H1 (cell line): ENCODE measurements around the gene RNF220. TPM values are rescaled to one million over a fixed set of nuclear protein-coding genes. Genes with fewer than 3 reads are reported as not detected.

Source experiments
- CTCF ChIA-PET: fragments of 300-600 bp; sonication (Branson Sonifier 250); formaldehyde crosslinking; loops from one replicate; lab custom pipeline; 2021; ENCODE audit not compliant: partially characterized antibody; lab: Charles Lee
- POLR2A ChIA-PET: fragments of 300-600 bp; sonication (Branson Sonifier 250); formaldehyde crosslinking; loops from one replicate; lab custom pipeline; 2021; ENCODE audit warnings: inconsistent platforms; ENCODE audit not compliant: partially characterized antibody; lab: Charles Lee
- DNase-seq, 2 experiments: peaks; one replicate each; pipeline versions ENCODE4 v3.0.0 to v3.0.0-alpha.2; 2010 to 2022; ENCODE audit warnings: low spot score in 2 of 2, low read depth in 1 of 2, mixed read lengths in 1 of 2
- FAIRE-seq: peaks from 2 replicates; lab custom pipeline; 2011; peaks lifted over from hg19 to GRCh38; lab: Jason Lieb, UNC
- H2AFZ ChIP-seq: 2 replicates; pipeline ENCODE4 v1.8.1; 2012; ENCODE audit warnings: low read length, inconsistent platforms
- H2AK5ac ChIP-seq: 2 replicates; pipeline ENCODE4 v1.6.1; 2013; ENCODE audit warnings: low read depth, low read length
- H2BK120ac ChIP-seq: replicated peaks from 2 replicates; pipeline ENCODE3; 2013; ENCODE audit warnings: low read depth, low read length, inconsistent platforms
- H2BK12ac ChIP-seq: 2 replicates; pipeline ENCODE4 v1.6.1; 2013; ENCODE audit warnings: low read depth, low read length
- H2BK15ac ChIP-seq: 2 replicates; pipeline ENCODE4 v1.6.1; 2013; ENCODE audit warnings: low read length
- H2BK20ac ChIP-seq: 2 replicates; pipeline ENCODE4 v1.6.1; 2013; ENCODE audit warnings: low read length
- H2BK5ac ChIP-seq: 2 replicates; pipeline ENCODE4 v1.6.1; 2013; ENCODE audit warnings: low read depth, low read length
- H3K14ac ChIP-seq: 2 replicates; pipeline ENCODE4 v1.6.1; 2013; ENCODE audit warnings: inconsistent platforms; ENCODE audit not compliant: insufficient read length
- H3K18ac ChIP-seq: 2 replicates; pipeline ENCODE4 v1.6.1; 2013; ENCODE audit warnings: low read length; ENCODE audit errors: extremely low read depth
- H3K23ac ChIP-seq: 2 replicates; pipeline ENCODE4 v1.6.1; 2013; ENCODE audit warnings: inconsistent platforms; ENCODE audit not compliant: insufficient read length
- H3K23me2 ChIP-seq: 2 replicates; pipeline ENCODE4 v1.6.1; 2013; ENCODE audit warnings: low read depth, low read length
- H3K27ac ChIP-seq: 2 replicates; pipeline ENCODE4 v1.6.1; 2011; ENCODE audit warnings: low read depth, low read length, inconsistent platforms
- H3K27me3 ChIP-seq, 4 experiments: replicated peaks in 1 of 4; 1 replicate in 1 of 4; 2 replicates in 3 of 4; pipeline versions ENCODE4 v1.6.1 to v1.8.1; 2011 to 2013; ENCODE audit warnings: low read length in 3 of 4, mild to moderate bottlenecking in 3 of 4, inconsistent platforms in 2 of 4, mixed read lengths in 2 of 4, moderate library complexity in 1 of 4; ENCODE audit not compliant: control insufficient read depth in 3 of 4, insufficient read depth in 3 of 4; ENCODE audit errors: extremely low read depth in 1 of 4
- H3K36me3 ChIP-seq, 4 experiments: 2 replicates each; pipeline versions ENCODE4 v1.6.1 to v1.8.1; 2011 to 2013; ENCODE audit warnings: mild to moderate bottlenecking in 4 of 4, low read length in 3 of 4, moderate library complexity in 2 of 4, control low read depth in 1 of 4, inconsistent platforms in 1 of 4; ENCODE audit not compliant: insufficient read depth in 4 of 4, control insufficient read depth in 2 of 4
- H3K4ac ChIP-seq: replicated peaks from 2 replicates; pipeline ENCODE3; 2013; ENCODE audit warnings: low read length, low read depth, mixed read lengths, inconsistent platforms; ENCODE audit not compliant: insufficient read length
- H3K4me1 ChIP-seq, 4 experiments: replicated peaks in 1 of 4; 1 replicate in 1 of 4; 2 replicates in 3 of 4; pipeline versions ENCODE4 v1.6.1 to v1.8.1; 2011 to 2013; ENCODE audit warnings: low read length in 3 of 4, inconsistent platforms in 2 of 4, mixed read lengths in 1 of 4; ENCODE audit not compliant: insufficient read depth in 4 of 4, control insufficient read depth in 3 of 4
- H3K4me2 ChIP-seq, 2 experiments: 2 replicates each; pipeline versions ENCODE4 v1.6.1 to v1.8.1; 2011 to 2013; ENCODE audit warnings: low read depth in 2 of 2, low read length in 2 of 2, control low read depth in 1 of 2, inconsistent platforms in 1 of 2, mild to moderate bottlenecking in 1 of 2; ENCODE audit not compliant: insufficient read depth in 1 of 2
- H3K4me3 ChIP-seq, 4 experiments: fragments of 200-600, 300-600 bp in 1 of 4; sonication (generic), shearing (Covaris generic), sonication (Bioruptor Twin) in 1 of 4; 2 replicates each; pipeline versions ENCODE4 v1.5.1 to v1.8.1; 2011 to 2016; ENCODE audit warnings: low read length in 4 of 4, low read depth in 3 of 4, control low read depth in 2 of 4, inconsistent platforms in 2 of 4, mild to moderate bottlenecking in 2 of 4, mixed read lengths in 1 of 4, moderate library complexity in 1 of 4; ENCODE audit not compliant: insufficient read depth in 2 of 4; ENCODE audit errors: extremely low read depth in 1 of 4
- H3K56ac ChIP-seq: replicated peaks from 2 replicates; pipeline ENCODE3; 2013; ENCODE audit warnings: low read depth, mild to moderate bottlenecking, mixed read lengths, low read length, inconsistent platforms; ENCODE audit not compliant: insufficient read length
- H3K79me1 ChIP-seq: 2 replicates; pipeline ENCODE4 v1.6.1; 2013; ENCODE audit warnings: low read depth, low read length, control low read depth
- H3K79me2 ChIP-seq, 2 experiments: 2 replicates each; pipeline versions ENCODE4 v1.6.1 to v1.8.1; 2012 to 2013; ENCODE audit warnings: low read length in 2 of 2, mild to moderate bottlenecking in 2 of 2, inconsistent platforms in 1 of 2; ENCODE audit not compliant: insufficient read depth in 2 of 2, control insufficient read depth in 1 of 2
- H3K9ac ChIP-seq, 4 experiments: replicated peaks in 1 of 4; 1 replicate in 1 of 4; 2 replicates in 3 of 4; pipeline versions ENCODE4 v1.6.1 to v1.8.1; 2011 to 2013; ENCODE audit warnings: low read depth in 3 of 4, low read length in 3 of 4, control low read depth in 2 of 4, mild to moderate bottlenecking in 2 of 4, moderate library complexity in 2 of 4, inconsistent platforms in 1 of 4; ENCODE audit errors: extremely low read depth in 1 of 4
- H3K9me3 ChIP-seq, 2 experiments: 2 replicates each; pipeline versions ENCODE4 v1.6.1 to v1.8.1; 2012 to 2013; ENCODE audit warnings: mild to moderate bottlenecking in 2 of 2, moderate library complexity in 2 of 2, control low read depth in 1 of 2, inconsistent platforms in 1 of 2, low read depth in 1 of 2, low read length in 1 of 2, mixed read lengths in 1 of 2; ENCODE audit not compliant: insufficient read depth in 2 of 2
- H4K20me1 ChIP-seq, 2 experiments: replicated peaks in 1 of 2; 2 replicates each; pipeline versions ENCODE3 to v1.8.1; 2011 to 2013; ENCODE audit warnings: inconsistent platforms in 2 of 2, low read length in 2 of 2, mild to moderate bottlenecking in 1 of 2; ENCODE audit not compliant: insufficient read depth in 2 of 2, control insufficient read depth in 1 of 2
- H4K5ac ChIP-seq: 2 replicates; pipeline ENCODE4 v1.6.1; 2013; ENCODE audit warnings: low read length, low read depth, mixed read lengths, inconsistent platforms; ENCODE audit not compliant: insufficient read length
- H4K8ac ChIP-seq: 2 replicates; pipeline ENCODE4 v1.8.0; 2013; ENCODE audit warnings: mild to moderate bottlenecking, moderate library complexity, low read length, inconsistent platforms; ENCODE audit not compliant: insufficient read depth; ENCODE audit errors: extremely low read depth
- H4K91ac ChIP-seq: replicated peaks from 2 replicates; pipeline ENCODE3; 2013; ENCODE audit warnings: low read length, mixed read lengths, inconsistent platforms; ENCODE audit not compliant: insufficient read length
- EP300 ChIP-seq, 2 experiments: IDR thresholded peaks; 1 replicate in 1 of 2; 2 replicates in 1 of 2; pipeline ENCODE4 v1.6.1; 2011 to 2012; ENCODE audit warnings: low read depth in 2 of 2, low read length in 2 of 2, mild to moderate bottlenecking in 2 of 2, borderline replicate concordance in 1 of 2, inconsistent platforms in 1 of 2, moderate library complexity in 1 of 2
- SIX5 ChIP-seq: IDR thresholded peaks from 2 replicates; pipeline ENCODE4 v1.6.1; 2011; ENCODE audit warnings: mild to moderate bottlenecking, low read depth, low read length
- WGBS, 2 experiments: shearing (Covaris generic) in 1 of 2; methylation state at CpG; one replicate each; pipeline versions ENCODE4 v1.1.6 to v1.1.7; 2013 to 2015; ENCODE audit warnings: low lambda C conversion rate in 2 of 2, mixed read lengths in 2 of 2, inconsistent platforms in 1 of 2, low coverage in 1 of 2, missing lambda C conversion rate in 1 of 2; ENCODE audit not compliant: insufficient replicate concordance in 2 of 2, insufficient coverage in 1 of 2, insufficient read length in 1 of 2; ENCODE audit errors: extremely low coverage in 1 of 2, missing lambda C conversion rate in 1 of 2; 5-methylcytosine and 5-hydroxymethylcytosine counted together
- polyA plus RNA-seq, 7 experiments: library from polyadenylated mRNA; depleted of rRNA in 3 of 7; stranded (reverse) in 5 of 7; unstranded in 2 of 7; fragments of >200 nt in 5 of 7; fragments of 200-250 nt in 2 of 7; gene quantifications; 1 replicate in 5 of 7; 2 replicates in 1 of 7; 4 replicates in 1 of 7; pipeline versions ENCODE4 v1.2.1 to v1.2.3, GENCODE V29; 2011 to 2013; ENCODE audit warnings: missing spikeins in 2 of 7, mixed read lengths in 2 of 7
- total RNA-seq: library from RNA; stranded (reverse); fragmentation: NEBNext Ultra II Directional; extraction: Animal tissue kit (Norgen Biotek cat#: 25700); gene quantifications from 2 replicates; pipeline ENCODE4 v1.2.1, GENCODE V29; 2021

RNF220 gene
- total and polyA plus RNA-seq, 2 of the 8 experiments (the other 6 are each of a cell fraction or from before 2014, with no cell fraction given): 123 to 160 TPM

DNA sequence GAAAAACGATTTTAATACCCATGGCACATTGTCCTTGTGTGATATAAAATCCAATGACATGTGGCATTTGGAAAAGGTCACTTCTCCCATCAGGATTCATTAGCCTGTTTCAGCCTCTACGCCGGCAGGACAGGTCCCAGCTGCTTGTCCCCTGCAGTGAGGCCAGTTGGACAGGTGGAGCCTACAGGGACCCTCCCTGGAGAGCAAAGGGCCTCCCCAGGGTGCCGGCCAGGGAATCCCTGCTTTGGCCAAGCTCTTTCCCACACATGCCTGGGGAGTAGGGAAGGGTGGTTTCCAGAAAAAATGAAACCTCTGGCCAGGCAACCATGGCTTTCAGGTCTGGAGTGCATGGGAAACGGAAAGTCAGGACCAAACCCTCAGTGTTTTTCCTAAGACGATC lies 176.2 kb downstream of the RNF220 start:
- Histone ChIP-seq H2AK5ac (no peak overlapping the region), H3K4ac (no peak overlapping the region), H2BK12ac (no peak overlapping the region), H3K4me2 (no peak overlapping the region), H3K9ac (no peak overlapping the region), H3K79me2 (no peaks in the 10 kb centered on the region), H4K8ac (no peak overlapping the region), H2BK20ac (no peak overlapping the region), H2BK5ac (no peak overlapping the region), H3K36me3 (no peaks in the 10 kb centered on the region), H4K5ac (no peak overlapping the region), H3K9me3 (no peaks in the 10 kb centered on the region), H2BK120ac (no peak overlapping the region), H3K27me3 (no peaks in the 10 kb centered on the region; a peak in 1 of 7 replicates), H2BK15ac (no peak overlapping the region), H4K91ac (no peak overlapping the region), H3K23me2 (no peaks in the 10 kb centered on the region), H3K79me1 (no peaks in the 10 kb centered on the region), H3K4me3 (no peak overlapping the region), H3K56ac (no peak overlapping the region), H2AFZ (no peak overlapping the region), H3K14ac (no peak overlapping the region), H3K4me1 (peaks cover 2 to 12% (median 6%) of the 10 kb centered on the region in 4 experiments), H3K23ac (no peak overlapping the region), H3K18ac (no peak overlapping the region), H3K27ac (no peak overlapping the region), H4K20me1 (no peaks in the 10 kb centered on the region)
- FAIRE-seq: no peak
- ChIA-PET CTCF (interaction anchor here (1.0 to 5.4 kb wide), 11 partner anchors 8 to 81 kb away, joined by 3 to 53 read pairs (median 4); no protein-coding TSS in a partner anchor), POLR2A (interaction anchor here (0.5 to 1.5 kb wide), 2 partner anchors 9 to 253 kb away, joined by 3 to 6 read pairs; no protein-coding TSS in a partner anchor)
- DNase-seq: no peak
- 87% methylated on average over 6 of the region's 6 CpGs; no CpG with 5 or more reads in 1 of the 2 experiments for WGBS, 2 experiments
- TF ChIP-seq SIX5: no peak
- TF ChIP-seq EP300 (IDR thresholded peaks at IDR 0.05; ENCODE audit: borderline replicate concordance in 1 of 2, low read depth in 2 of 2, low read length in 2 of 2): no peak
